Loucy (cell line): ENCODE results near the gene NMD3.

Source experiments
- H2AFZ ChIP-seq: fragments of 200-600 bp; sonication (generic); 2 replicates; pipeline ENCODE4 v1.6.0; 2016; ENCODE audit warnings: antibody characterized with exemption, mild to moderate bottlenecking, low read length, moderate library complexity
- H3F3A ChIP-seq: fragments of 200-600 bp; 2 replicates; pipeline ENCODE4 v1.6.0; 2016; ENCODE audit warnings: antibody characterized with exemption, low read depth, mild to moderate bottlenecking
- H3K27me3 ChIP-seq: fragments of 200-600 bp; sonication (generic); 2 replicates; pipeline ENCODE4 v1.6.1; 2014; ENCODE audit warnings: low read length, mild to moderate bottlenecking; ENCODE audit not compliant: insufficient read depth, poor library complexity, severe bottlenecking
- H3K36me3 ChIP-seq: fragments of 200-600 bp; sonication (generic); 2 replicates; pipeline ENCODE4 v1.6.1; 2016; ENCODE audit warnings: low read length; ENCODE audit not compliant: insufficient read depth
- H3K4me1 ChIP-seq: fragments of 200-600 bp; sonication (generic); 2 replicates; pipeline ENCODE4 v1.5.1; 2014; ENCODE audit warnings: low read length, mild to moderate bottlenecking; ENCODE audit not compliant: insufficient read depth, poor library complexity, severe bottlenecking
- H3K4me2 ChIP-seq: fragments of 200-600 bp; sonication (generic); 2 replicates; pipeline ENCODE4 v1.6.0; 2014; ENCODE audit warnings: antibody characterized with exemption, low read length, low read depth, mild to moderate bottlenecking; ENCODE audit not compliant: poor library complexity, severe bottlenecking
- H3K4me3 ChIP-seq: fragments of 200-600 bp; sonication (generic); 2 replicates; pipeline ENCODE4 v1.5.1; 2014; ENCODE audit warnings: low read length, mild to moderate bottlenecking, mixed read lengths; ENCODE audit not compliant: poor library complexity, severe bottlenecking
- H3K79me2 ChIP-seq: fragments of 200-600 bp; sonication (generic); 2 replicates; pipeline ENCODE4 v1.6.1; 2014; ENCODE audit warnings: low read length; ENCODE audit not compliant: insufficient read depth
- H3K9ac ChIP-seq: fragments of 200-600 bp; sonication (generic); 2 replicates; pipeline ENCODE4 v1.6.0; 2014; ENCODE audit warnings: mild to moderate bottlenecking, low read depth, low read length, moderate library complexity; ENCODE audit not compliant: poor library complexity, severe bottlenecking
- H3K9me2 ChIP-seq: fragments of 200-600 bp; sonication (generic); replicated peaks from 2 replicates; pipeline ENCODE4 v1.6.1; 2016; ENCODE audit warnings: low read depth, low read length, mixed read lengths
- H3K9me3 ChIP-seq: fragments of 200-600 bp; sonication (generic); 2 replicates; pipeline ENCODE4 v1.6.1; 2014; ENCODE audit warnings: mild to moderate bottlenecking, antibody characterized with exemption, low read length, low read depth; ENCODE audit not compliant: insufficient read depth
- H4K20me1 ChIP-seq: fragments of 200-600 bp; sonication (generic); 2 replicates; pipeline ENCODE4 v1.6.0; 2014; ENCODE audit warnings: antibody characterized with exemption, low read length, mild to moderate bottlenecking; ENCODE audit not compliant: insufficient read depth, poor library complexity, severe bottlenecking
- EZH2phosphoT487 ChIP-seq: fragments of 200-600 bp; IDR thresholded peaks from 2 replicates; pipeline ENCODE4 v1.6.1; 2018; ENCODE audit warnings: antibody characterized with exemption, mild to moderate bottlenecking, moderate library complexity, borderline replicate concordance
- TF ChIP-seq, protein P1 (sequence below): fragments of 200-600 bp; sonication (generic); conservative IDR thresholded peaks from 2 replicates; pipeline ENCODE4 v1.5.1; 2014; ENCODE audit warnings: mild to moderate bottlenecking, antibody characterized with exemption, low read length

NMD3 gene

DNA sequence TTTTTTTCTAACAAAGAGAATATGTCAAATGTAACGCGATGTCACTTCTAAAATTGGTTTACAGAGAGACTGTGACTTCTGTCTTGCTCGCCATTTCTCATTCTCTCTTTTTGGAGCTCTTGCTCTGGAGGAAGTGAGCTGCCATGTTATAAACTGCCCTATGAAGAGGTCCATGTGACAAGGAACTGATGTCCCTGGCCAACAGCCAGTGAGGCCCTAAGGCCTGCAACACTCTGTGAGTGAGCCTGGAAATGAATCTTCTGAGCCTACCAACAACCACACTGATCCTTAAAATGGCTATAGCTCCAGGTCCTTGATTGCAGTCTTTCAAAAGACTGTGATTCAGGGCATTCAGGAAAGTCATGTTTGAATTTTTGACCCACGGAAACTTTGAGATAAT is 49.9 kb downstream of the NMD3 start:
- no peak overlapping the region for H3K4me2 ChIP-seq
- H3K9me2 ChIP-seq, result no peaks in the 10 kb centered on the region
- H3K4me1 ChIP-seq, result no peaks in the 10 kb centered on the region
- H3K36me3 ChIP-seq, result no peaks in the 10 kb centered on the region
- no peaks in the 10 kb centered on the region for H3K9me3 ChIP-seq
- no peaks in the 10 kb centered on the region for H3F3A ChIP-seq
- TF ChIP-seq EZH2phosphoT487, result no peak
- TF ChIP-seq, protein P1, sequence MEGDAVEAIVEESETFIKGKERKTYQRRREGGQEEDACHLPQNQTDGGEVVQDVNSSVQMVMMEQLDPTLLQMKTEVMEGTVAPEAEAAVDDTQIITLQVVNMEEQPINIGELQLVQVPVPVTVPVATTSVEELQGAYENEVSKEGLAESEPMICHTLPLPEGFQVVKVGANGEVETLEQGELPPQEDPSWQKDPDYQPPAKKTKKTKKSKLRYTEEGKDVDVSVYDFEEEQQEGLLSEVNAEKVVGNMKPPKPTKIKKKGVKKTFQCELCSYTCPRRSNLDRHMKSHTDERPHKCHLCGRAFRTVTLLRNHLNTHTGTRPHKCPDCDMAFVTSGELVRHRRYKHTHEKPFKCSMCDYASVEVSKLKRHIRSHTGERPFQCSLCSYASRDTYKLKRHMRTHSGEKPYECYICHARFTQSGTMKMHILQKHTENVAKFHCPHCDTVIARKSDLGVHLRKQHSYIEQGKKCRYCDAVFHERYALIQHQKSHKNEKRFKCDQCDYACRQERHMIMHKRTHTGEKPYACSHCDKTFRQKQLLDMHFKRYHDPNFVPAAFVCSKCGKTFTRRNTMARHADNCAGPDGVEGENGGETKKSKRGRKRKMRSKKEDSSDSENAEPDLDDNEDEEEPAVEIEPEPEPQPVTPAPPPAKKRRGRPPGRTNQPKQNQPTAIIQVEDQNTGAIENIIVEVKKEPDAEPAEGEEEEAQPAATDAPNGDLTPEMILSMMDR, result no peak
- H4K20me1 ChIP-seq, result no peaks in the 10 kb centered on the region
- no peak overlapping the region for H2AFZ ChIP-seq
- H3K9ac ChIP-seq, result no peak overlapping the region
- H3K27me3 ChIP-seq, result no peaks in the 10 kb centered on the region
- H3K4me3 ChIP-seq, result no peak overlapping the region
- H3K79me2 ChIP-seq, result no peaks in the 10 kb centered on the region

GRCh38 chr3:161271646-161272045 is 50.5 kb downstream of the NMD3 start:
- Histone ChIP-seq H3K9me2 (no peaks in the 10 kb centered on the region), H3K9me3 (no peaks in the 10 kb centered on the region), H3K4me2 (no peak overlapping the region), H3F3A (no peaks in the 10 kb centered on the region), H2AFZ (no peak overlapping the region), H4K20me1 (no peaks in the 10 kb centered on the region), H3K27me3 (no peaks in the 10 kb centered on the region), H3K4me1 (no peaks in the 10 kb centered on the region), H3K4me3 (no peak overlapping the region), H3K9ac (no peak overlapping the region), H3K36me3 (no peaks in the 10 kb centered on the region), H3K79me2 (no peaks in the 10 kb centered on the region)
- no peak for TF ChIP-seq EZH2phosphoT487
- TF ChIP-seq, protein P1, result no peak

DNA sequence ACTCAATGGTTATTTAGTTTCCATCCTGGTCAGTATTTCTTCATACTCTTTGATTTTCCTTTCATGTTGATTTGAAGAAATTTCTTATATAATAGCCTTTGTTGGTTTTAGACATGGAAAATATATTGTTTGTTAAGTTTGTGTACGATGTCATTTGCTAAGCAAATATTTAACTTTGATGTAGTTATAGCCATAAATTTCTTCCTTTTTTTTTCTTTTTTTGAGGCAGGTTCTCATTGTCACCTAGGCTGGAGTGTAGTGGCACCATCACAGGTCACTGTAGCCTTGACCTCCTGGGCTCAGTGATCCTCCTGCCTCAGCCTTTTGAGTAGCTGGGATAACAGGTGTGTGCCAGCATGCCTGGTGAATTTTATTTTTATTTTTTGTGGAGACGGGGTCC is 51.4 kb downstream of the NMD3 start:
- no peaks in the 10 kb centered on the region for H3K9me2 ChIP-seq
- H3K9ac ChIP-seq, result no peak overlapping the region
- H3K4me1 ChIP-seq, result no peaks in the 10 kb centered on the region
- H2AFZ ChIP-seq, result no peak overlapping the region
- no peaks in the 10 kb centered on the region for H3K36me3 ChIP-seq
- no peaks in the 10 kb centered on the region for H3K79me2 ChIP-seq
- no peak overlapping the region for H3K4me2 ChIP-seq
- no peaks in the 10 kb centered on the region for H3K27me3 ChIP-seq
- no peaks in the 10 kb centered on the region for H3F3A ChIP-seq
- no peaks in the 10 kb centered on the region for H3K9me3 ChIP-seq
- H4K20me1 ChIP-seq, result no peaks in the 10 kb centered on the region
- TF ChIP-seq, protein P1, result no peak
- TF ChIP-seq EZH2phosphoT487, result no peak
- no peak overlapping the region for H3K4me3 ChIP-seq
